ENCODE measurements around the gene UBE2H. TPM values are rescaled to one million over a fixed set of nuclear protein-coding genes. Genes with fewer than 3 reads are reported as not detected.

UBE2H gene
- total and polyA plus RNA-seq, 10 donors = 13.5 to 98.0 (median 65.5) TPM

GRCh38 chr7:129959471-129960203, 6.9 kb upstream of the UBE2H start:
- TF ChIP-seq CTCF (IDR thresholded peaks at IDR 0.05 in 8 of 11, conservative IDR thresholded peaks at IDR 0.05 in 3 of 11) = no peak
- no peak for TF ChIP-seq POLR2AphosphoS5 (IDR thresholded peaks at IDR 0.05)
- TF ChIP-seq POLR2A (IDR thresholded peaks at IDR 0.05) = no peak
- Histone ChIP-seq H3K9me3 (no peaks in the 10 kb centered on the region), H3K4me3 (no peak overlapping the region), H3K27me3 (replicated peaks in 1 of 7) (no peaks in the 10 kb centered on the region), H3K4me1 (peaks cover 0 to 10% (median 0%) of the 10 kb centered on the region in 6 donors), H3K27ac (no peak overlapping the region), H3K36me3 (no peaks in the 10 kb centered on the region)
- no peak for DNase-seq
- intact Hi-C loops (cut with DNase I; ENCODE audit: low total_unique reads) = no loop called here
- 69 to 83% (median 74%) methylated on average over 12 of the region's 12 CpGs for WGBS, 5 donors

- H3K27me3 ChIP-seq (replicated peaks in 1 of 7) = no peaks in the 10 kb centered on the region
- H3K9me3 ChIP-seq = no peaks in the 10 kb centered on the region
- 51 to 63% (median 61%) methylated on average over 9 of the region's 9 CpGs for WGBS, 5 donors
- no peak overlapping the region for H3K4me3 ChIP-seq
- no peaks in the 10 kb centered on the region for H3K36me3 ChIP-seq
- DNase-seq = no peak
- TF ChIP-seq POLR2AphosphoS5 (IDR thresholded peaks at IDR 0.05) = no peak
- no peak for TF ChIP-seq CTCF (IDR thresholded peaks at IDR 0.05 in 8 of 11, conservative IDR thresholded peaks at IDR 0.05 in 3 of 11)
- no peak for TF ChIP-seq POLR2A (IDR thresholded peaks at IDR 0.05)
- H3K4me1 ChIP-seq = peaks cover 0 to 10% (median 0%) of the 10 kb centered on the region in 6 donors
- H3K27ac ChIP-seq = no peak overlapping the region
- intact Hi-C loops (cut with DNase I; ENCODE audit: low total_unique reads) = no loop called here
These were observed 6.1 kb upstream of the UBE2H start for GRCh38 chr7:129958643-129959470.

GRCh38 chr7:129955993-129956543, 3.3 kb upstream of the UBE2H start:
- no peaks in the 10 kb centered on the region for H3K27me3 ChIP-seq (replicated peaks in 1 of 7)
- 89 to 95% (median 93%) methylated on average over 8 of the region's 8 CpGs for WGBS, 5 donors
- intact Hi-C loops (cut with DNase I; ENCODE audit: low total_unique reads) = no loop called here
- DNase-seq = no peak
- TF ChIP-seq CTCF (IDR thresholded peaks at IDR 0.05 in 8 of 11, conservative IDR thresholded peaks at IDR 0.05 in 3 of 11) (no peak), POLR2A (IDR thresholded peaks at IDR 0.05) (no peak), POLR2AphosphoS5 (IDR thresholded peaks at IDR 0.05) (no peak)
- no peak overlapping the region for H3K4me3 ChIP-seq
- no peaks in the 10 kb centered on the region for H3K36me3 ChIP-seq
- H3K27ac ChIP-seq = no peak overlapping the region
- H3K9me3 ChIP-seq = no peaks in the 10 kb centered on the region
- peaks cover 0 to 25% (median 8%) of the 10 kb centered on the region in 6 donors for H3K4me1 ChIP-seq

All from spleen (tissue), 11 donors.